Esophagus (tissue), 2 donors: Measurements from ENCODE around the gene ITPR1. TPM values are rescaled to one million over a fixed set of nuclear protein-coding genes. Genes with fewer than 3 reads are reported as not detected.
"Not testable (repeated sequence)": the region's sequence is repeated elsewhere in the genome, so short reads cannot be mapped to it uniquely, and the experiment has no call there.

Experiments
- H3K27ac ChIP-seq, 2 donors: one replicate each; pipeline ENCODE4 v1.5.1; 2013; ENCODE audit warnings: low read depth in 2 of 2, mild to moderate bottlenecking in 2 of 2, inconsistent platforms in 1 of 2, low read length in 1 of 2, moderate library complexity in 1 of 2
- H3K27me3 ChIP-seq, 2 donors: one replicate each; pipeline ENCODE4 v1.6.1; 2013; ENCODE audit warnings: low read length in 2 of 2, control low read depth in 1 of 2, mild to moderate bottlenecking in 1 of 2; ENCODE audit not compliant: insufficient read depth in 2 of 2, control insufficient read depth in 1 of 2
- H3K36me3 ChIP-seq, 2 donors: one replicate each; pipeline ENCODE4 v1.6.1; 2013; ENCODE audit warnings: low read length in 1 of 2; ENCODE audit not compliant: control insufficient read depth in 2 of 2, insufficient read depth in 2 of 2
- H3K4me1 ChIP-seq, 2 donors: one replicate each; pipeline ENCODE4 v1.6.1; 2013; ENCODE audit warnings: low read length in 1 of 2; ENCODE audit not compliant: control insufficient read depth in 2 of 2, insufficient read depth in 2 of 2
- H3K4me3 ChIP-seq, 2 donors: one replicate each; pipeline ENCODE4 v1.5.1; 2013; ENCODE audit warnings: low read length in 2 of 2, mild to moderate bottlenecking in 2 of 2, low read depth in 1 of 2, moderate library complexity in 1 of 2
- H3K9me3 ChIP-seq, 2 donors: one replicate each; pipeline ENCODE4 v1.6.1; 2013; ENCODE audit warnings: mild to moderate bottlenecking in 2 of 2, low read depth in 1 of 2, low read length in 1 of 2, moderate library complexity in 1 of 2; ENCODE audit not compliant: control insufficient read depth in 2 of 2, insufficient read depth in 1 of 2
- WGBS, 2 donors: extraction: QIAGEN DNeasy Blood & Tissue Kit; methylation state at CpG; one replicate each; pipeline ENCODE4 v1.1.7; 2013; 5-methylcytosine and 5-hydroxymethylcytosine counted together
- polyA plus RNA-seq, 2 donors: library from polyadenylated mRNA; stranded (reverse); fragments of 200-250 nt; gene quantifications; one replicate each; pipeline ENCODE4 v1.2.3, GENCODE V29; 2013
- donor health status: healthy with polysubstance abuse.
- donor health status: Bipolar disorder and iron deficiency.

The ITPR1 gene
- 10 to 100 TPM in 1 of 2 donors, 1 to 10 TPM in 1; 7.5 to 16.3 TPM for polyA plus RNA-seq

DNA sequence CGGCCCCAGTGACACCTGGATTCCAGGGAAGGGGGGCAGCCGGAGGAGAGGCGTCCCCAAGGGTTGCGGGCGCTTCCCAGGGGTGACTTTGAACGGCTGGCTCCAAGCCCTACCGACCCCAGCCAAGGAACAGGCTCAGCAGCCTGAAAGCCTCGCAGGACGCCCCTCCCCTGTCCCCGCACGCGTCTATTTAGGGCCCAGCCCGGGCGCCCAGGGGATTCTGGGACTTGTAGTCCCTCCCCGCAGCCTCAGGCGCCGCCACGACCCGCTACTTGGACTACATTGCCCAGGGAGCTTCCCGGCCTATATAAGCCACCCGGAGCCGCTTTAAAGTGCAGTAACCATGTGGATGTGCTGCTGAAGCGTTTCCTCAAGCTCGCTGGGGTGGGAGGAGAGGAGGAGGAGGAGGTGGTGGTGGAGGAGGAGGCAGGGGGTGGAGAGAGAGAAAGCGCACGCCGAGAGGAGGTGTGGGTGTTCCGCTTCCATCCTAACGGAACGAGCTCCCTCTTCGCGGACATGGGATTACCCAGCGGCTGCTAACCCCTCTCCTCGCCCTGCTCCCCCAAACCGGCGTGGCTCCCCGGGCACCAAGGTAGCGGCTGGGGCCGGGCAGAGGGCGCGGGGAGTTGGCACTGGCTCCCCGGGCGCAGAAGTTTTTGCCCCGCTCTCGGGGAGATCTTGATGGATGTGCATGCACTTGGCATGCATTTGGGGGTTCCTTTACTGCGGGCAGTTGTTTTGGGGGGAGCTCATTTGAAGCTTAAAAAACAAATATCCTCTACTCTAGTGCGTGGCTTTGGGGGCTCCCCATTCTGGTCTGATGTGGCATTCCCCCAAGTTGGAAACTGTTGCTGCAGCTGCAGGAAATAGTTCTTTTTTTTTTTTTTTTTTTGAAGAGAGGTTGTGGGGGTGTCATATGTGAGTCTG is at the start of gene ITPR1:
Gene ITPR1, plus strand, starts transcription at position 335 of the 927 bp plus-strand sequence. CDS start 23,144 bp downstream, outside the sequence.
- H3K27me3 ChIP-seq = no peaks in the 10 kb centered on the region
- H3K27ac ChIP-seq = peak within 1 kb of the TSS; percentile 65 to 82
- H3K4me1 ChIP-seq = peaks cover 0 to 3% of the 10 kb centered on the region in 2 donors
- H3K36me3 ChIP-seq = no peaks in the 10 kb centered on the region
- H3K4me3 ChIP-seq = peak within 1 kb of the TSS; percentile 66 to 67
- WGBS, 2 donors = 0% methylated on average over 47 of the region's 47 CpGs
- H3K9me3 ChIP-seq = no peaks in the 10 kb centered on the region

DNA sequence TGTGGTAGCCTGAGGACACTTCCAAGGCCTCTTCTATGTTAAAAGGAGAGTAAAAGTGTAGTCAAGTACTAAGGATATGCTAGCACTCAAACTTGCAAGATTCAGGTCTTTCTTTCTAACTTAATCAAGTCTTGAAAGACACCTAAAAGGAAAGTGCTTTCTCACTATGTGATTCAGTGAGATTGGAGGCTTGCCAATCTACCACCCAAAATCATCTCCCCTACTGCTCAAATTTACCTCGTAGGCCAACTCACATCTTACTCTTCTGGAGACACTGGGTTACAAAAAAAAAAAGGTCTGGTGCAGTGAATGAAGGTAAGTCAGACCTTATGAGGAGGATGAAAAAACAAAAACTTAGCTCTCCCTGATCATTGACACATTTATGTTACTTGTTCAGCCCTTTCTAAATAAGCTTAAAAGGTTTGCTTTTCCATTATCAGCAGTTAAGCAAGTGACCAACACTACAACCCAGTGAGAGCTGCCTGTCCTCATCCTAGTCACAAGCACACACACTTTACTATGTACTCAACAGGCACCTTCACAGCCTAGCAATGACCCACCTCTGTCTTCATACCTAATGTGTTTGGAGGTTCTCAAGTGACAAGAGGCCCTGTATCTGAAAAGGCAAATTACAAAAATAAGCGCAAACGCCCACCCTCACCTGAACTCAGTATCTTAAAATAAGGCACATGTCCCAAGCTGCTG is 45.7 kb upstream of the ITPR1 start:
- Histone ChIP-seq H3K4me1 (no peaks in the 10 kb centered on the region), H3K4me3 (no peak overlapping the region), H3K9me3 (no peaks in the 10 kb centered on the region), H3K27me3 (no peaks in the 10 kb centered on the region), H3K27ac (no peak overlapping the region), H3K36me3 (peaks cover 0 to 5% of the 10 kb centered on the region in 2 donors)
- WGBS, 2 donors = 90% methylated on average over 3 of the region's 3 CpGs

DNA sequence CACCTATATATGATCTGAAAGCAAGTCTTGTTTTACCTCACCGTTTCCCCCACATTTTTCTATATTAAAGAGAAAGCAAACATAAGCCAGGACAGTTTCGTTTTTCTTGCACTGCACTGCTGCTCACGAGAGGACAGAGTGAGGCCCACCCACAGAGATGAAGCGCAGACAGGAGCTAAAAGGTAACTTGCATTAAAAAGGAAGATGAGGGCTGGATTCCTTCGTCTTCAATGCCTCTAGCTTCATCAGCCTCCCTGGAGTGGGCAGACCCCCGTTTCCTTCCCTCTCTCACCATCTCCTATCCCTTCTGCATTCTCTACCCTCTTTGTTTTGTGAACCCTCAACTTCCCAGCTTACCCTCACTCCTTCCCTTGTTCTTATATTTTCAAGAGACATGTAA is 45.0 kb upstream of the ITPR1 start:
- H3K36me3 ChIP-seq = peaks cover 0 to 5% of the 10 kb centered on the region in 2 donors
- 77 to 85% methylated on average over 6 of the region's 6 CpGs for WGBS, 2 donors
- H3K27ac ChIP-seq = no peak overlapping the region
- no peak overlapping the region for H3K4me3 ChIP-seq
- no peaks in the 10 kb centered on the region for H3K9me3 ChIP-seq
- H3K27me3 ChIP-seq = no peaks in the 10 kb centered on the region
- H3K4me1 ChIP-seq = no peaks in the 10 kb centered on the region

DNA sequence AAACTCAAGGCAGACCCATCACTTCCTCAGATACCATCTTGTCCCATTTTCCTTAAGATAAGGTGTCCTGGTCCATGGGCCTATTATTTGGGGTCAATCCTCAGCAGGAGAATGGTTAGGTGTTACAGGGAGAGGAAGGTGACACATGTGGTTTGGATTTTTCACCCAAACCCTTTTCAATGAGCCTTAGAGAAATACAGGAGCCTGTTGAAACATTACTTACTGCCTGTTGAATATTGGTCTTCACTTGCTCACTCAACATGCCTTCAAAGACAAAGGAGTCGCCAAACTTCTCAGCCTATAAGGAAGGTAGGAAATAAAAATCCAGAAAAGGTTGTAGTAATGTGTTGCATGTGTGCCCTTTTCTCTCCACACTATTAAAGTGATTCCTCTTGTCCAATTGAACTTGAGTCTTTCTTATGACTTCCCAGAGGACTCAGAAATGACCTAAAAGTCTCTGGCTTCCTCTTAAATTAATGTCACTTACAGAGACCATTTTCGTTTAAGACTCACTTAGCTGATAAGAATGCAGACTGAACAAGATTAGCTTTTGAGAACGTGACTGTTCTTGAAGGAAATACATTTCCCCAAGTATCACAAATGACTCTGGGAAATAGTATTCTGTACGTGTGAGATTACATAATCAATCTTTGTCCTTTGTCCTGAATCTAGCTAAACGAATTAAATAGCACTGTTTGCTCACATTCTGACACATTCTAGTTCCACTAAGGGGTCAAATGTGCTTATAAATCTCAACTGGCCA is 43.9 kb upstream of the ITPR1 start:
- no peaks in the 10 kb centered on the region for H3K27me3 ChIP-seq
- peaks cover 0 to 5% of the 10 kb centered on the region in 2 donors for H3K36me3 ChIP-seq
- H3K9me3 ChIP-seq = no peaks in the 10 kb centered on the region
- 67 to 78% methylated on average over 5 of the region's 5 CpGs for WGBS, 2 donors
- H3K27ac ChIP-seq = no peak overlapping the region
- no peak overlapping the region for H3K4me3 ChIP-seq
- no peaks in the 10 kb centered on the region for H3K4me1 ChIP-seq

DNA sequence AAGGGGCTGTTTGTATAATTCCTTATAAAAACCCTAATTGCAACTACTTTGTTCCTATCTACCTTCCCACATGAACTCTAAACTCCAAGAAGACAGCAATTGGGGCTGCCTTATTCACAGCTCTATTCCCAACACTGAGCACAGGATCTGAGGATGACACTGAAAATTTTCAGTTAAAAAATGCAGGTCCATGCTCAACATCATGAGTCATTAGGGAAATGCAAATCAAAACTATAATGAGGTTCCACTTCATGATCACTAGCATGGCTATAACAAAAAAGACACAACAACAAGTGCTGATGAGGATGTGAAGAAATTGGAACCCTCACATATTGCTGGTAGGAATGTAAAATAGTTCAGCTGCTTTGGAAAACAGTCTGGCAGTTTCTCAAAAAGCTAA is 39.0 kb upstream of the ITPR1 start:
- H3K9me3 ChIP-seq = no peaks in the 10 kb centered on the region
- no peaks in the 10 kb centered on the region for H3K4me1 ChIP-seq
- no peak overlapping the region for H3K27ac ChIP-seq
- H3K27me3 ChIP-seq = no peaks in the 10 kb centered on the region
- H3K36me3 ChIP-seq = no peaks in the 10 kb centered on the region
- no peak overlapping the region for H3K4me3 ChIP-seq

DNA sequence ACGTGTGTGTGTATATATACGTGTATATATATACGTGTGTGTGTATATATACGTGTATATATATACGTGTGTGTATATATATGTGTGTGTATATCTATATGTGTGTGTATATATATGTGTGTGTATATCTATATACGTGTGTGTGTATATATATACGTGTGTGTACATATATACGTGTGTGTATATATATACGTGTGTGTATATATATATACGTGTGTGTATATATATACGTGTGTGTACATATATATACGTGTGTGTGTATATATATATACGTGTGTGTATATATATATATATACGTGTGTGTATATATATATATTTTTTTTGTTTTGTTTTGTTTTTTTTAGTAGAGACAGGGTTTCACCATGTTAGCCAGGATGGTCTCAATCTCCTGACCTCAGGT is 36.4 kb upstream of the ITPR1 start:
- not testable (repeated sequence) for H3K4me3 ChIP-seq, H3K27ac ChIP-seq, H3K36me3 ChIP-seq, H3K27me3 ChIP-seq, H3K9me3 ChIP-seq, H3K4me1 ChIP-seq
- 92% methylated on average over 14 of the region's 14 CpGs for WGBS, 2 donors

DNA sequence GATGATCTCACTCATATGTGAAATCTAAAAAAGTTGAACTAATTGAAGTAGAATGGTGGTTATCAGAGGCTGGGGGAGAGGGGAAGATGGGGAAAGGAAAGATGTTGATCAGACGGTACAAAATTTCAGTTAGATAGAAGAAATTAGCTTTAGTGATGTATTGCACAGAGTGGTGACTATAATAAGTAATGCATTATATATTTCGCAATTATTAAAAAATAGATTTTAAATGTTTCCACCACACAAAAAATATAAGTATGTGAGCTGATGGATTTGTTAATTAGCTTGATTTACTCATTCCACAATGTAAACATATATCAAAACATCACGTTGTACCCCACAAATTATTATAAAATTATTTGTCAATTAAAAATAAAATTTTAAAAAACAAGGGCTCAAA is 34.2 kb upstream of the ITPR1 start:
- H3K36me3 ChIP-seq = no peaks in the 10 kb centered on the region
- no peak overlapping the region for H3K27ac ChIP-seq
- H3K4me1 ChIP-seq = no peaks in the 10 kb centered on the region
- 90 to 93% methylated on average over 3 of the region's 3 CpGs for WGBS, 2 donors
- H3K27me3 ChIP-seq = no peaks in the 10 kb centered on the region
- no peak overlapping the region for H3K4me3 ChIP-seq
- no peaks in the 10 kb centered on the region for H3K9me3 ChIP-seq

DNA sequence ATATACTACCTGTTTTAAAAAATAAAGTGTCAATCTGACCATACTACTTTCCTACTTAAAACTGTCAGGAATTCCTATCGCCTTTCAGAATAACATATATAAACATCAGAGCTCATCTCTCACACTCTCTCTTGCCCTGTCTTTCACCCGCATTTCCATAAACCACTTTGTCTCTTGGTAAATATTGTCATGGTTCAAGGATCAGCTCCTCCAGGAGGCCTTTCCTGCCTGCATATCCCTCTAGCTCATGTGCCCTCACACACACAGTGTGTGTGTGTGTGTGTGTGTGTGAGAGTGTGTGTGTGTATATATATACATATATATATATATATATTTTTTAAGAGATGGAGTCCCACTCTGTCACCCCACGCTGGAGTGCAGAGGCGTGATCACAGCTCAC is 32.8 kb upstream of the ITPR1 start:
- Histone ChIP-seq H3K27ac (no peak overlapping the region), H3K4me3 (no peak overlapping the region), H3K27me3 (no peaks in the 10 kb centered on the region), H3K36me3 (no peaks in the 10 kb centered on the region), H3K9me3 (no peaks in the 10 kb centered on the region), H3K4me1 (no peaks in the 10 kb centered on the region)
- WGBS, 2 donors = 86 to 88% methylated on average over 4 of the region's 4 CpGs

DNA sequence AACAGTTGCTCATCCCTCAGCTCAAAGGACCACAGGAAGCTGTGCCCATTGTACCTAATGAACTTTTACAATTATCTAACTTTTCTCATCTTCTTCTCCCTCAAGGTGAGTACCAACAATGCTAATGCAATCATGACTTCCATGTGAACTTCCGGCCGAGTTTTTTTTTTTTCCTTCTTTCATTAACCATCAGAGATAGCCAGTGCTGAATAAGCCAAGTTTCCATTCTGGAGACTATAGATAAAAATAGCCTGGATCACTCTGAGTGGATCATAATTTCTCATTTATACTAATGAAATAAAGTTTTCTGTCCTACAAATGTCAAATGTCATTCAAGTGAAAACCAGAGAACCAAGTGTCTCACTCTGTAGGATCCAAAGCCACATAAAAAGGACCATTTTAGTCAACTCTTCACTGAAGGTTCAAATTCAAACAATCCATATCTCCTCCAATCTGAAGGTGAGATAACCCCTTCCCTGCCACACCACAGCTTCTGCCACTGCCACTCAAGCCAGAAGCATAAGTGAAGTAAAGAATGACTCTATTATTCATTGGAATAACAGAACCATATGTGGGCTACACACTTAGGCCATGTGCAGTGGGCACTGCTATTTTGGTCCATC is 31.6 kb upstream of the ITPR1 start:
- Histone ChIP-seq H3K27me3 (no peaks in the 10 kb centered on the region), H3K4me3 (no peak overlapping the region), H3K27ac (no peak overlapping the region), H3K36me3 (no peaks in the 10 kb centered on the region), H3K9me3 (no peaks in the 10 kb centered on the region), H3K4me1 (no peaks in the 10 kb centered on the region)
- 67 to 78% methylated on average over 2 of the region's 2 CpGs for WGBS, 2 donors
